ENCODE data around the gene PRLR. TPM values are rescaled to one million over a fixed set of nuclear protein-coding genes. Genes with fewer than 3 reads are reported as not detected.
A peak's percentile ranks its signal among the peaks of the same experiment; 100 is the strongest.

The PRLR gene
- total and polyA plus RNA-seq, 3 experiments from 2014 or later: not detected

GRCh38 chr5:35134278-35135030 is 95.8 kb downstream of the PRLR start:
- Mint-ChIP-seq H3K27me3 (peaks cover 13 to 59% of the 10 kb centered on the region in 2 donors), H3K27ac (no peak overlapping the region), H3K4me1 (peaks cover 9 to 14% (median 11%) of the 10 kb centered on the region in 3 donors), H3K4me3 (no peak overlapping the region), H3K9me3 (peaks cover 0 to 3% (median 0%) of the 10 kb centered on the region in 5 donors), H3K36me3 (peaks cover 0 to 4% (median 0%) of the 10 kb centered on the region in 3 donors)
- ChIA-PET CTCF (no interaction called here), POLR2A (no interaction called here)
- Histone ChIP-seq H3K4me1 (ENCODE audit: insufficient read depth, low read length) (peaks cover 10% of the 10 kb centered on the region), H3K27me3 (ENCODE audit: insufficient read depth, low read length, poor library complexity, severe bottlenecking) (no peaks in the 10 kb centered on the region), H3K9me3 (ENCODE audit: low read length) (no peaks in the 10 kb centered on the region), H3K36me3 (ENCODE audit: insufficient read depth, low read length) (no peaks in the 10 kb centered on the region), H3K27ac (ENCODE audit: low read depth, low read length) (no peak overlapping the region), H3K4me3 (ENCODE audit: low read length) (no peak overlapping the region)
- DNase-seq: no peak

- peaks cover 13 to 67% of the 10 kb centered on the region in 2 donors for H3K27me3 Mint-ChIP-seq
- Histone ChIP-seq H3K9me3 (ENCODE audit: low read length) (no peaks in the 10 kb centered on the region), H3K4me3 (ENCODE audit: low read length) (no peak overlapping the region), H3K27ac (ENCODE audit: low read depth, low read length) (no peak overlapping the region), H3K27me3 (ENCODE audit: insufficient read depth, low read length, poor library complexity, severe bottlenecking) (no peaks in the 10 kb centered on the region), H3K4me1 (ENCODE audit: insufficient read depth, low read length) (peaks cover 10% of the 10 kb centered on the region), H3K36me3 (ENCODE audit: insufficient read depth, low read length) (no peaks in the 10 kb centered on the region)
- peaks cover 9 to 17% (median 12%) of the 10 kb centered on the region in 3 donors for H3K4me1 Mint-ChIP-seq
- peaks cover 0 to 4% (median 0%) of the 10 kb centered on the region in 3 donors for H3K36me3 Mint-ChIP-seq
- ChIA-PET CTCF (no interaction called here), POLR2A (no interaction called here)
- H3K9me3 Mint-ChIP-seq: peaks cover 0 to 3% (median 0%) of the 10 kb centered on the region in 5 donors
- H3K27ac Mint-ChIP-seq: no peak overlapping the region
- no peak for DNase-seq
- no peak overlapping the region for H3K4me3 Mint-ChIP-seq
Measured at GRCh38 chr5:35133186-35133585, 97.1 kb downstream of the PRLR start.

- Mint-ChIP-seq H3K4me1 (peaks cover 9 to 17% (median 12%) of the 10 kb centered on the region in 3 donors), H3K9me3 (peaks cover 0 to 3% (median 0%) of the 10 kb centered on the region in 5 donors), H3K27me3 (peaks cover 19 to 78% of the 10 kb centered on the region in 2 donors), H3K36me3 (peaks cover 0 to 4% (median 0%) of the 10 kb centered on the region in 3 donors), H3K4me3 (no peak overlapping the region), H3K27ac (no peak overlapping the region)
- Histone ChIP-seq H3K27ac (ENCODE audit: low read depth, low read length) (no peak overlapping the region), H3K4me1 (ENCODE audit: insufficient read depth, low read length) (peaks cover 10% of the 10 kb centered on the region), H3K27me3 (ENCODE audit: insufficient read depth, low read length, poor library complexity, severe bottlenecking) (no peaks in the 10 kb centered on the region), H3K9me3 (ENCODE audit: low read length) (no peaks in the 10 kb centered on the region), H3K4me3 (ENCODE audit: low read length) (no peak overlapping the region), H3K36me3 (ENCODE audit: insufficient read depth, low read length) (no peaks in the 10 kb centered on the region)
- DNase-seq: no peak
- ChIA-PET POLR2A (no interaction called here), CTCF (no interaction called here)
Measured at GRCh38 chr5:35131723-35132122, 98.6 kb downstream of the PRLR start.

GRCh38 chr5:35129921-35130485 is 100.3 kb downstream of the PRLR start:
- Histone ChIP-seq H3K4me3 (ENCODE audit: low read length) (no peak overlapping the region), H3K36me3 (ENCODE audit: insufficient read depth, low read length) (no peaks in the 10 kb centered on the region), H3K9me3 (ENCODE audit: low read length) (no peaks in the 10 kb centered on the region), H3K27ac (ENCODE audit: low read depth, low read length) (no peak overlapping the region), H3K4me1 (ENCODE audit: insufficient read depth, low read length) (peaks cover 10% of the 10 kb centered on the region), H3K27me3 (ENCODE audit: insufficient read depth, low read length, poor library complexity, severe bottlenecking) (no peaks in the 10 kb centered on the region)
- Mint-ChIP-seq H3K27me3 (peaks cover 21 to 82% of the 10 kb centered on the region in 2 donors), H3K9me3 (peaks cover 0 to 3% (median 0%) of the 10 kb centered on the region in 5 donors), H3K27ac (peak overlapping the region in 1 of 8 donors; percentile 18), H3K4me3 (peak overlapping the region in 3 of 7 donors; percentile 38 to 60 (median 51)), H3K4me1 (peaks cover 9 to 17% (median 12%) of the 10 kb centered on the region in 3 donors), H3K36me3 (peaks cover 0 to 4% (median 0%) of the 10 kb centered on the region in 3 donors)
- CTCF ChIA-PET: no interaction called here
- POLR2A ChIA-PET: no interaction called here
- DNase-seq: peak in 3 of 5 donors; percentile 31 to 65 (median 33)

GRCh38 chr5:35129276-35129675 is 101.0 kb downstream of the PRLR start:
- Mint-ChIP-seq H3K27ac (no peak overlapping the region), H3K36me3 (peaks cover 0 to 4% (median 0%) of the 10 kb centered on the region in 3 donors), H3K9me3 (peaks cover 0 to 3% (median 0%) of the 10 kb centered on the region in 5 donors), H3K27me3 (peaks cover 23 to 79% of the 10 kb centered on the region in 2 donors), H3K4me1 (peaks cover 9 to 17% (median 12%) of the 10 kb centered on the region in 3 donors), H3K4me3 (no peak overlapping the region)
- Histone ChIP-seq H3K27me3 (ENCODE audit: insufficient read depth, low read length, poor library complexity, severe bottlenecking) (no peaks in the 10 kb centered on the region), H3K4me1 (ENCODE audit: insufficient read depth, low read length) (peaks cover 10% of the 10 kb centered on the region), H3K27ac (ENCODE audit: low read depth, low read length) (no peak overlapping the region), H3K4me3 (ENCODE audit: low read length) (no peak overlapping the region), H3K36me3 (ENCODE audit: insufficient read depth, low read length) (no peaks in the 10 kb centered on the region), H3K9me3 (ENCODE audit: low read length) (no peaks in the 10 kb centered on the region)
- POLR2A ChIA-PET: no interaction called here
- no peak for DNase-seq
- CTCF ChIA-PET: no interaction called here

- Mint-ChIP-seq H3K4me3 (no peak overlapping the region), H3K4me1 (peaks cover 9 to 17% (median 12%) of the 10 kb centered on the region in 3 donors), H3K36me3 (no peaks in the 10 kb centered on the region), H3K27ac (no peak overlapping the region), H3K27me3 (peaks cover 28 to 80% of the 10 kb centered on the region in 2 donors), H3K9me3 (peaks cover 0 to 3% (median 0%) of the 10 kb centered on the region in 5 donors)
- Histone ChIP-seq H3K4me3 (ENCODE audit: low read length) (no peak overlapping the region), H3K27ac (ENCODE audit: low read depth, low read length) (no peak overlapping the region), H3K36me3 (ENCODE audit: insufficient read depth, low read length) (no peaks in the 10 kb centered on the region), H3K9me3 (ENCODE audit: low read length) (no peaks in the 10 kb centered on the region), H3K27me3 (ENCODE audit: insufficient read depth, low read length, poor library complexity, severe bottlenecking) (no peaks in the 10 kb centered on the region), H3K4me1 (ENCODE audit: insufficient read depth, low read length) (peaks cover 10% of the 10 kb centered on the region)
- no peak for DNase-seq
- POLR2A ChIA-PET: no interaction called here
- CTCF ChIA-PET: no interaction called here
Measured at GRCh38 chr5:35127006-35127405, 103.3 kb downstream of the PRLR start.

GRCh38 chr5:35125746-35126145 is 104.5 kb downstream of the PRLR start:
- H3K9me3 Mint-ChIP-seq: peaks cover 0 to 2% (median 0%) of the 10 kb centered on the region in 5 donors
- peaks cover 29 to 75% of the 10 kb centered on the region in 2 donors for H3K27me3 Mint-ChIP-seq
- CTCF ChIA-PET: no interaction called here

GRCh38 chr5:35124932-35125331 is 105.4 kb downstream of the PRLR start:
- ChIA-PET CTCF (no interaction called here), POLR2A (no interaction called here)
- H3K27ac Mint-ChIP-seq: no peak overlapping the region
- H3K4me3 Mint-ChIP-seq: no peak overlapping the region
- Histone ChIP-seq H3K4me3 (ENCODE audit: low read length) (no peak overlapping the region), H3K27me3 (ENCODE audit: insufficient read depth, low read length, poor library complexity, severe bottlenecking) (no peaks in the 10 kb centered on the region), H3K36me3 (ENCODE audit: insufficient read depth, low read length) (no peaks in the 10 kb centered on the region), H3K4me1 (ENCODE audit: insufficient read depth, low read length) (peaks cover 4% of the 10 kb centered on the region), H3K9me3 (ENCODE audit: low read length) (no peaks in the 10 kb centered on the region), H3K27ac (ENCODE audit: low read depth, low read length) (no peak overlapping the region)
- H3K9me3 Mint-ChIP-seq: no peaks in the 10 kb centered on the region
- H3K27me3 Mint-ChIP-seq: peaks cover 22 to 74% of the 10 kb centered on the region in 2 donors
- no peaks in the 10 kb centered on the region for H3K36me3 Mint-ChIP-seq
- DNase-seq: no peak
- peaks cover 3 to 7% (median 6%) of the 10 kb centered on the region in 3 donors for H3K4me1 Mint-ChIP-seq

More at GRCh38 chr5:35125746-35126145, 104.5 kb downstream of the PRLR start:
- DNase-seq: no peak
- Histone ChIP-seq H3K27ac (ENCODE audit: low read depth, low read length) (no peak overlapping the region), H3K36me3 (ENCODE audit: insufficient read depth, low read length) (no peaks in the 10 kb centered on the region), H3K9me3 (ENCODE audit: low read length) (no peaks in the 10 kb centered on the region), H3K4me1 (ENCODE audit: insufficient read depth, low read length) (peaks cover 9% of the 10 kb centered on the region), H3K27me3 (ENCODE audit: insufficient read depth, low read length, poor library complexity, severe bottlenecking) (no peaks in the 10 kb centered on the region), H3K4me3 (ENCODE audit: low read length) (no peak overlapping the region)
- Mint-ChIP-seq H3K4me3 (no peak overlapping the region), H3K4me1 (peaks cover 9 to 15% (median 12%) of the 10 kb centered on the region in 3 donors), H3K36me3 (no peaks in the 10 kb centered on the region), H3K27ac (no peak overlapping the region)
- POLR2A ChIA-PET: no interaction called here

Measured in CD8-positive, alpha-beta memory T cell (primary cell).